Measurements from ENCODE around the gene SEC31A.

SEC31A gene

GRCh38 chr4:82903737-82904136 is 12.8 kb upstream of the SEC31A start:
- no peak for TF ChIP-seq KLF1 (tag by site-specific recombination; IDR thresholded peaks at IDR 0.05)
- TF ChIP-seq ZNF785 (tag by site-specific recombination; IDR thresholded peaks at IDR 0.05), result no peak
- TF ChIP-seq, protein P1, sequence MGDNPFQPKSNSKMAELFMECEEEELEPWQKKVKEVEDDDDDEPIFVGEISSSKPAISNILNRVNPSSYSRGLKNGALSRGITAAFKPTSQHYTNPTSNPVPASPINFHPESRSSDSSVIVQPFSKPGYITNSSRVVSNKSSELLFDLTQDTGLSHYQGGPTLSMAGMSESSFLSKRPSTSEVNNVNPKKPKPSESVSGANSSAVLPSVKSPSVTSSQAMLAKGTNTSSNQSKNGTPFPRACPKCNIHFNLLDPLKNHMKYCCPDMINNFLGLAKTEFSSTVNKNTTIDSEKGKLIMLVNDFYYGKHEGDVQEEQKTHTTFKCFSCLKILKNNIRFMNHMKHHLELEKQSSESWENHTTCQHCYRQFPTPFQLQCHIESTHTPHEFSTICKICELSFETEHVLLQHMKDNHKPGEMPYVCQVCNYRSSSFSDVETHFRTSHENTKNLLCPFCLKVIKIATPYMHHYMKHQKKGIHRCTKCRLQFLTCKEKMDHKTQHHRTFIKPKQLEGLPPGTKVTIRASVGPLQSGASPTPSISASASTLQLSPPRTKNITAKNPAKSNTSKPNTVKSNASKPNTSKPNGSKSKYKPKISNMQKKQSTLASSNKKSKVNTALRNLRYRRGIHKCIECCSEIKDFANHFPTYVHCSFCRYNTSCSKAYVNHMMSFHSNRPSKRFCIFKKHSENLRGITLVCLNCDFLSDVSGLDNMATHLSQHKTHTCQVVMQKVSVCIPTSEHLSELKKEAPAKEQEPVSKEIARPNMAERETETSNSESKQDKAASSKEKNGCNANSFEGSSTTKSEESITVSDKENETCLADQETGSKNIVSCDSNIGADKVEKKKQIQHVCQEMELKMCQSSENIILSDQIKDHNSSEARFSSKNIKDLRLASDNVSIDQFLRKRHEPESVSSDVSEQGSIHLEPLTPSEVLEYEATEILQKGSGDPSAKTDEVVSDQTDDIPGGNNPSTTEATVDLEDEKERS (tag by site-specific recombination; IDR thresholded peaks at IDR 0.05), result no peak
- TF ChIP-seq PRDM10 (tag by site-specific recombination; IDR thresholded peaks at IDR 0.05), result peak; percentile 59
- no peak for TF ChIP-seq ZSCAN23 (tag by site-specific recombination; IDR thresholded peaks at IDR 0.05)
- Histone ChIP-seq H3K36me3 (ENCODE audit: control insufficient read depth in 2 of 2, insufficient read depth in 1 of 2, low read length in 2 of 2) (peaks cover 0 to 32% of the 10 kb centered on the region in 2 experiments; a peak in 1 of 3 replicates), H3K27ac (ENCODE audit: extremely low read depth, low read depth, low read length) (no peak overlapping the region), H3K4me1 (ENCODE audit: control insufficient read depth, insufficient read depth, low read length) (no peaks in the 10 kb centered on the region), H3K4me3 (ENCODE audit: low read depth, low read length) (no peak overlapping the region), H3K9me3 (ENCODE audit: control insufficient read depth, insufficient read depth, low read depth, low read length) (no peaks in the 10 kb centered on the region)
- ChIA-PET POLR2A (no interaction called here), CTCF (no interaction called here)

DNA sequence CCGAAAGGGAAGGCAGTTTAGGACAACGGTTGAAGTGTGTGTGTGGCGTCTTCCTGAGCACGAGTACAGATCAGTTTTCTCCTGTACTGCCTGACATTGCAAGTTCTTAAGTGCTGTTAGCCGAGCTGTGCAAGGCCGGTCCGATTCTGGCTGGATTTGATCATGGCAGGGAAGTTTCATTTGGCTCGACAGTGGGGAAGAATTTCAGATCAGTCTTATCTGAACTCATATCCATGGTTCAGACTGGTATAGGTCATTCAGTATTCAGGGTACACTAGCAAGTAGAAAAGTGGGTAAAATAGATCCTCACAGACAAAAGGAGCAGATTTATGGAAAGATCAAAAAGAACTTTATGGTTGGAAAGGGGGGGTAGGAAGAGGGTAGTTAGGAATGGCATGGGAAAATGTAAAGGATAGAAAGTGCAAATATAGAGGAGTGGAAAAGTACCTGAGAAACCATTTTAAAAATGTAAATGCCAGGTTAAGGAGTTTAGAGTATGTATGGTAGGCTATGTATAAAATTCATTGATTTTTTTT is 10.3 kb upstream of the SEC31A start:
- Histone ChIP-seq H3K9me3 (ENCODE audit: control insufficient read depth, insufficient read depth, low read depth, low read length) (no peaks in the 10 kb centered on the region), H3K4me1 (ENCODE audit: control insufficient read depth, insufficient read depth, low read length) (no peaks in the 10 kb centered on the region), H3K27ac (ENCODE audit: extremely low read depth, low read depth, low read length) (peak overlapping the region; percentile 96), H3K4me3 (ENCODE audit: low read depth, low read length) (peak overlapping the region; percentile 54), H3K36me3 (ENCODE audit: control insufficient read depth in 2 of 2, insufficient read depth in 1 of 2, low read length in 2 of 2) (peaks cover 6 to 41% of the 10 kb centered on the region in 2 experiments; a peak in 2 of 3 replicates)
- TF ChIP-seq ZNF366 (tag by site-specific recombination; conservative IDR thresholded peaks at IDR 0.05) (peak; percentile 43; the same call in 1 of the 2 replicates), ZNF501 (tag by site-specific recombination; IDR thresholded peaks at IDR 0.05) (no peak), ZNF2 (tag by site-specific recombination; IDR thresholded peaks at IDR 0.05) (peak; percentile 88), ZBTB17 (tag by site-specific recombination; IDR thresholded peaks at IDR 0.05) (peak; percentile 99), ZNF747 (tag by site-specific recombination; IDR thresholded peaks at IDR 0.05) (no peak), PRDM1 (tag by site-specific recombination; IDR thresholded peaks at IDR 0.05) (peak; percentile 81), PRDM10 (tag by site-specific recombination; IDR thresholded peaks at IDR 0.05) (peak; percentile 88), ZNF23 (tag by site-specific recombination; IDR thresholded peaks at IDR 0.05; ENCODE audit: borderline replicate concordance) (no peak), ZNF335 (tag by site-specific recombination; conservative IDR thresholded peaks at IDR 0.05) (peak; percentile 29), SCRT1 (tag by site-specific recombination; IDR thresholded peaks at IDR 0.05; ENCODE audit: borderline replicate concordance) (no peak), ZNF549 (tag by site-specific recombination; IDR thresholded peaks at IDR 0.05) (no peak), YY2 (tag by site-specific recombination; IDR thresholded peaks at IDR 0.05) (0 out of 2 replicates have a peak, but pooled peaks have one; percentile 8)
- POLR2A ChIA-PET, result interaction anchor here (0.7 to 3.4 kb wide), 5 partner anchors 15 to 584 kb away, joined by 3 to 26 read pairs (median 4); partner anchors contain the start of genes ABRAXAS1, COPS4 and LIN54
- CTCF ChIA-PET, result no interaction called here
